ENCODE measurements around the gene SYT2.
"Not testable (repeated sequence)": the region's sequence is repeated elsewhere in the genome, so short reads cannot be mapped to it uniquely, and the experiment has no call there.

GRCh38 chr1:202557662-202558061 lies 152.6 kb downstream of the SYT2 start:
- not testable (repeated sequence) for TF ChIP-seq CTCF (IDR thresholded peaks at IDR 0.05; ENCODE audit: borderline replicate concordance, extremely low read depth, low read length, poor library complexity, severe bottlenecking); EZH2 (IDR thresholded peaks at IDR 0.05; ENCODE audit: borderline replicate concordance, low read depth, low read length, severe bottlenecking)

All from DND-41 (cell line).